Mesenchymal stem cell (in vitro differentiated cells and primary cell): Measurements from ENCODE around the gene SPOPL.

Source experiments
- DNase-seq: peaks from one replicate; pipeline ENCODE4 v3.0.0-alpha.2; 2013
- H2AFZ ChIP-seq: one replicate; pipeline ENCODE4 v1.6.1; 2013; ENCODE audit warnings: low read depth, mild to moderate bottlenecking, control low read depth, inconsistent platforms, low read length, moderate library complexity
- H2AK5ac ChIP-seq: 2 replicates; pipeline ENCODE4 v1.6.1; 2013; ENCODE audit warnings: low read length, moderate library complexity, mild to moderate bottlenecking, inconsistent platforms; ENCODE audit not compliant: severe bottlenecking
- H2BK120ac ChIP-seq: one replicate; pipeline ENCODE4 v1.6.1; 2013; ENCODE audit warnings: low read depth, mild to moderate bottlenecking, inconsistent platforms, low read length, moderate library complexity
- H2BK12ac ChIP-seq, 2 experiments: one replicate each; pipeline ENCODE4 v1.6.1; 2013; ENCODE audit warnings: inconsistent platforms in 2 of 2, low read length in 2 of 2, mild to moderate bottlenecking in 2 of 2, moderate library complexity in 2 of 2, control low read depth in 1 of 2
- H2BK15ac ChIP-seq: one replicate; pipeline ENCODE4 v1.6.1; 2013; ENCODE audit warnings: mild to moderate bottlenecking, low read depth, inconsistent platforms; ENCODE audit not compliant: poor library complexity, severe bottlenecking
- H2BK5ac ChIP-seq: 2 replicates; pipeline ENCODE4 v1.6.1; 2013; ENCODE audit warnings: low read depth, mild to moderate bottlenecking, low read length, control low read depth, inconsistent platforms; ENCODE audit not compliant: poor library complexity, severe bottlenecking
- H3K14ac ChIP-seq, 2 experiments: one replicate each; pipeline ENCODE4 v1.6.1; 2013; ENCODE audit warnings: inconsistent platforms in 2 of 2, low read length in 2 of 2, control low read depth in 1 of 2, mild to moderate bottlenecking in 1 of 2, moderate library complexity in 1 of 2
- H3K18ac ChIP-seq, 2 experiments: one replicate each; pipeline ENCODE4 v1.6.1; 2013; ENCODE audit warnings: inconsistent platforms in 2 of 2, low read length in 2 of 2, control low read depth in 1 of 2, low read depth in 1 of 2, mild to moderate bottlenecking in 1 of 2
- H3K23ac ChIP-seq, 2 experiments: one replicate each; pipeline ENCODE4 v1.6.1; 2013; ENCODE audit warnings: inconsistent platforms in 2 of 2, low read length in 2 of 2, mild to moderate bottlenecking in 2 of 2, moderate library complexity in 2 of 2, control low read depth in 1 of 2
- H3K27ac ChIP-seq: 2 replicates; pipeline ENCODE4 v1.5.1; 2013; ENCODE audit warnings: mild to moderate bottlenecking, moderate library complexity, low read length, control low read depth, inconsistent platforms; ENCODE audit not compliant: poor library complexity, severe bottlenecking
- H3K27me3 ChIP-seq, 2 experiments: 2 replicates each; pipeline versions ENCODE4 v1.6.1 to v1.7.0; 2013; ENCODE audit warnings: low read length in 2 of 2, mild to moderate bottlenecking in 2 of 2, moderate library complexity in 2 of 2, control low read depth in 1 of 2, inconsistent platforms in 1 of 2; ENCODE audit not compliant: control insufficient read depth in 1 of 2, insufficient read depth in 1 of 2
- H3K36me3 ChIP-seq, 2 experiments: 2 replicates each; pipeline versions ENCODE4 v1.6.1 to v1.7.0; 2013; ENCODE audit warnings: low read length in 2 of 2, control low read depth in 1 of 2, inconsistent platforms in 1 of 2, low read depth in 1 of 2, mild to moderate bottlenecking in 1 of 2; ENCODE audit not compliant: insufficient read depth in 2 of 2, control insufficient read depth in 1 of 2
- H3K4ac ChIP-seq, 2 experiments: one replicate each; pipeline ENCODE4 v1.6.1; 2013; ENCODE audit warnings: inconsistent platforms in 2 of 2, low read length in 2 of 2, mild to moderate bottlenecking in 2 of 2, moderate library complexity in 2 of 2, control low read depth in 1 of 2, low read depth in 1 of 2
- H3K4me1 ChIP-seq: 2 replicates; pipeline ENCODE4 v1.6.1; 2013; ENCODE audit warnings: low read depth, low read length, control low read depth; ENCODE audit not compliant: control insufficient read depth, insufficient read depth
- H3K4me2 ChIP-seq: 2 replicates; pipeline ENCODE4 v1.6.1; 2013; ENCODE audit warnings: low read length, mild to moderate bottlenecking, inconsistent platforms; ENCODE audit not compliant: poor library complexity, severe bottlenecking
- H3K4me3 ChIP-seq, 2 experiments: 2 replicates each; pipeline versions ENCODE4 v1.5.1 to v1.7.0; 2013; ENCODE audit warnings: low read length in 2 of 2, mild to moderate bottlenecking in 2 of 2, control low read depth in 1 of 2, low read depth in 1 of 2; ENCODE audit not compliant: insufficient read depth in 1 of 2
- H3K79me1 ChIP-seq: replicated peaks from 2 replicates; pipeline ENCODE4 v1.6.1; 2013; ENCODE audit warnings: mild to moderate bottlenecking, control low read depth, low read length, inconsistent platforms; ENCODE audit not compliant: poor library complexity, severe bottlenecking
- H3K9ac ChIP-seq: 2 replicates; pipeline ENCODE4 v1.7.0; 2013; ENCODE audit warnings: mild to moderate bottlenecking, low read length, moderate library complexity
- H3K9me3 ChIP-seq: 2 replicates; pipeline ENCODE4 v1.7.0; 2013; ENCODE audit warnings: mild to moderate bottlenecking, low read length; ENCODE audit not compliant: control insufficient read depth
- H4K8ac ChIP-seq: one replicate; pipeline ENCODE4 v1.6.1; 2013; ENCODE audit warnings: inconsistent platforms, mild to moderate bottlenecking, low read length, moderate library complexity
- H4K91ac ChIP-seq: one replicate; pipeline ENCODE4 v1.6.1; 2013; ENCODE audit warnings: mild to moderate bottlenecking, low read length, inconsistent platforms
- WGBS: methylation state at CpG from one replicate; pipeline ENCODE4 v1.1.7; 2013; ENCODE audit warnings: mixed read lengths; 5-methylcytosine and 5-hydroxymethylcytosine counted together

The SPOPL gene

DNA sequence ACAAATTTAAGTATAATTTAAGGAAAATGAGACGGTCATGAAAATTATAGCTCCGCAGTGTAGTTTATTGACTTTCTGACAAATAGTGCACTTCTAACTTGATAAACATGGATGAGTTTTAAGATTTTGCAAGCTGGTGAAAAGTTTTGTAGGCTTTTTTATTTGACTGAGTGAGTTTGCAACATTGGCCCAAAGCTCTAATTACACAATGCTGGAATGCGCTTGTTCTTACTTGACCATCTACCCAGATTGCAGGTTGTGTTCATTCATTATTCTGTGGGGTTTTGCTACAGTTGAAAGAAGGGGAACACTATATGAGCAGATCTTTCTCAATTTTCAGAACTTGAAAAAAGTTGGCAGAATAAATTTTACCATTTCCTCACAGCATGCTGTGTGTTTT lies 13.5 kb downstream of the SPOPL start:
- 100% methylated on average over 3 of the region's 3 CpGs for WGBS

DNA sequence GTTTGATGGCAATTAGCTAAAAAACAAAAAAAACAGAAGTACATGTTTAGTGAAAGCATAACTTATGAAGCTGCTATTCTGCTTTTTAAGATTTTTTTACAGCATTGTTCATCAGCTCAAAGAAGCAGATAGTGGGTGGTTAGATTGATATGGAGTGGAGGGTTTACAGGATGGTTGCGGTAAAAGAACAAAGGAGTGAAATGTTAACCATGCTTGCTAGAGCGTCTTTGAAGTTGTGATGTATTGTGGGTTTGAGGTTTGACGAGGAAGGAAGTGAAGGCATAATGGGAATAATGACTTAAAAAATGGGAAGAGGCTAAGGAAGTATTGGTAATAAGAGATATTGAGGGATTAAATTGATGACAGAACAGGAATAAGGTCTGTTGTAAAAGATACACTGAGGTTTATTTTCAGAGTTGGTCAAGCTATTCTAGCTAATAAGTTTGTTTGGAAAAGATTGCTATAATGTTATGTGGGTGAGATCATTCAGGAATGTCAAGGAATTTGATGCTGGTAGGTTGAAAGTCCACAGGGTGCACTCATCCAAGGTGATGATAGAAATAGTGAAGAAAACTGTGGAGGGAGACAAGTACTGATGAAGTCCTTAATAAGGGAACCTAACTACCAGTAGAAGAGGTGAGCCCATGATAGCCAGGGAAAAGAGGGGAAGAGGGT lies 14.6 kb downstream of the SPOPL start:
- Histone ChIP-seq H3K27ac (peak overlapping the region; percentile 85), H3K18ac (no peak overlapping the region), H3K14ac (no peak overlapping the region), H3K9me3 (no peaks in the 10 kb centered on the region), H2BK120ac (no peak overlapping the region), H3K9ac (no peak overlapping the region), H4K91ac (no peak overlapping the region), H2BK12ac (no peak overlapping the region), H3K23ac (no peak overlapping the region), H3K27me3 (no peaks in the 10 kb centered on the region), H2BK5ac (no peak overlapping the region), H3K36me3 (no peaks in the 10 kb centered on the region), H3K4me3 (no peak overlapping the region), H3K4ac (no peak overlapping the region), H2AK5ac (no peak overlapping the region), H3K79me1 (peaks cover 4% of the 10 kb centered on the region), H3K4me1 (no peaks in the 10 kb centered on the region), H2BK15ac (no peak overlapping the region), H3K4me2 (peak overlapping the region; percentile 36), H4K8ac (no peak overlapping the region), H2AFZ (no peak overlapping the region)
- DNase-seq, result peak; percentile 11
- 80% methylated on average over 3 of the region's 3 CpGs for WGBS

More for the DNA sequence above, 13.5 kb downstream of the SPOPL start:
- no peak overlapping the region for H3K23ac ChIP-seq
- H3K9me3 ChIP-seq, result no peaks in the 10 kb centered on the region
- no peak overlapping the region for H3K27ac ChIP-seq
- H4K91ac ChIP-seq, result no peak overlapping the region
- no peak overlapping the region for H2BK12ac ChIP-seq
- H3K4ac ChIP-seq, result no peak overlapping the region
- H4K8ac ChIP-seq, result no peak overlapping the region
- no peak overlapping the region for H2BK5ac ChIP-seq
- no peak overlapping the region for H3K14ac ChIP-seq
- H2AK5ac ChIP-seq, result no peak overlapping the region
- H2AFZ ChIP-seq, result no peak overlapping the region
- H2BK15ac ChIP-seq, result no peak overlapping the region
- H3K27me3 ChIP-seq, result no peaks in the 10 kb centered on the region
- H3K79me1 ChIP-seq, result peaks cover 4% of the 10 kb centered on the region
- H3K36me3 ChIP-seq, result no peaks in the 10 kb centered on the region
- H3K9ac ChIP-seq, result no peak overlapping the region
- no peak for DNase-seq
- H3K4me3 ChIP-seq, result no peak overlapping the region
- no peak overlapping the region for H3K4me2 ChIP-seq
- no peak overlapping the region for H2BK120ac ChIP-seq
- H3K18ac ChIP-seq, result no peak overlapping the region
- no peaks in the 10 kb centered on the region for H3K4me1 ChIP-seq

DNA sequence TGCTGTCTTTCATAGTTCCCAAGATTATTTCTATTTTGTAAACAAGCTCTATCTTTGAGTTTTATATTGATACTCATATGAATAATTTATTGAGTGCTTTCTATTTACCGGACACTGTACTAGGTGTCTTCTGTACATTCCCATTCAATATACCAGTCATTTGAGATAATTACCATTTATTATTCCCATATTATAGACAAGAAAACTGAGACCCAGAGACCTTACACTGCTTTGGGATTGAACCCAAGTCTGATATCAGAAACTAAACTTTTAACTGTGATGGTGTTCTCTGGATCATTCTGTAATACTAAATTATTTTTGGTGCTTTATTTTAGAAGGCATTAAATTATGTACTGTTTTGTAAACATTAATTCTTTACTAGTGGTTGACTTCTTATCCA lies 17.3 kb downstream of the SPOPL start:
- no peaks in the 10 kb centered on the region for H3K4me1 ChIP-seq
- no peak overlapping the region for H3K27ac ChIP-seq
- no peak overlapping the region for H3K9ac ChIP-seq
- H3K4me2 ChIP-seq, result no peak overlapping the region
- no peak overlapping the region for H3K23ac ChIP-seq
- no peak overlapping the region for H3K14ac ChIP-seq
- peaks cover 14% of the 10 kb centered on the region for H3K79me1 ChIP-seq
- H3K9me3 ChIP-seq, result no peaks in the 10 kb centered on the region
- H4K8ac ChIP-seq, result no peak overlapping the region
- H2BK15ac ChIP-seq, result no peak overlapping the region
- H2BK5ac ChIP-seq, result no peak overlapping the region
- no peak overlapping the region for H3K4me3 ChIP-seq
- no peak overlapping the region for H2AFZ ChIP-seq
- WGBS, result no CpG with 5 or more reads among the region's 1 CpG
- H3K36me3 ChIP-seq, result peaks cover 0 to 3% of the 10 kb centered on the region in 2 experiments
- H2BK12ac ChIP-seq, result no peak overlapping the region
- H4K91ac ChIP-seq, result no peak overlapping the region
- H3K18ac ChIP-seq, result no peak overlapping the region
- H3K4ac ChIP-seq, result no peak overlapping the region
- no peak for DNase-seq
- no peak overlapping the region for H2AK5ac ChIP-seq
- H2BK120ac ChIP-seq, result no peak overlapping the region
- H3K27me3 ChIP-seq, result no peaks in the 10 kb centered on the region

DNA sequence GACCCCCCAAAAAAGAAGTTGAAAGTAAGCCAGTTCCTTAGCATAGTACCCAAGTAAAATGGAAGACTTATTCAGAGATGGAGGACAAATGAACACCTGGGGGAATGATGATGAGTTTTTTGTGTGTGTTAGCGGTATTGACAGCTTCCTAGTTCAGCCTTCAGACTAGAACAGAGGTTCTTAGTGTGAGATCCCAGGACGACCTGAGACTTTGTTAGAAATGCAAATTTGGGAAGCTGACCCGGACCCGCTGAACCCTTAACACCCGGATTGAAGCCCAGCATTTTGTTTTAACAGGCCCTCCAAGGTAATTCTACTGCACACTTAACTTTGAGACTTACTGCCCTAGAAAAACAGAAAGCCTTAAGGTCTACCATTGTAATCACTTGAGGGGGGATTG lies 20.3 kb downstream of the SPOPL start:
- H2BK5ac ChIP-seq, result no peak overlapping the region
- no peak overlapping the region for H3K14ac ChIP-seq
- no peak for DNase-seq
- no peak overlapping the region for H2BK120ac ChIP-seq
- no peak overlapping the region for H3K23ac ChIP-seq
- H3K4me3 ChIP-seq, result no peak overlapping the region
- no peaks in the 10 kb centered on the region for H3K4me1 ChIP-seq
- no peak overlapping the region for H3K9ac ChIP-seq
- no peak overlapping the region for H3K18ac ChIP-seq
- H2BK12ac ChIP-seq, result no peak overlapping the region
- H2AK5ac ChIP-seq, result no peak overlapping the region
- H3K27me3 ChIP-seq, result no peaks in the 10 kb centered on the region
- WGBS, result 75% methylated on average over 5 of the region's 5 CpGs
- no peaks in the 10 kb centered on the region for H3K9me3 ChIP-seq
- H2BK15ac ChIP-seq, result no peak overlapping the region
- H3K27ac ChIP-seq, result no peak overlapping the region
- H3K79me1 ChIP-seq, result peaks cover 27% of the 10 kb centered on the region
- peaks cover 3 to 4% of the 10 kb centered on the region in 2 experiments for H3K36me3 ChIP-seq
- no peak overlapping the region for H3K4me2 ChIP-seq
- no peak overlapping the region for H4K91ac ChIP-seq
- H2AFZ ChIP-seq, result no peak overlapping the region
- no peak overlapping the region for H3K4ac ChIP-seq
- H4K8ac ChIP-seq, result no peak overlapping the region
